ENCODE measurements around the gene TSTD1.

The TSTD1 gene, protein sequence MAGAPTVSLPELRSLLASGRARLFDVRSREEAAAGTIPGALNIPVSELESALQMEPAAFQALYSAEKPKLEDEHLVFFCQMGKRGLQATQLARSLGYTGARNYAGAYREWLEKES

GRCh38 chr1:161038523-161039153, at the start of gene TSTD1:
TSS of gene TSTD1 (minus strand) at chr1:161038964. CDS start at chr1:161038889, 75 bp downstream.
- peaks cover 30% of the 10 kb centered on the region for H3K36me3 Mint-ChIP-seq (ENCODE audit: insufficient read depth)
- DNase-seq (ENCODE audit: low spot score in 2 of 2) (peak; percentile 73 to 77), ATAC-seq (replicated peaks; ENCODE audit: extremely low read depth, poor library complexity, severe bottlenecking) (peak; percentile 90)
- H3K27me3 Mint-ChIP-seq = no peaks in the 10 kb centered on the region
- H3K4me3 Mint-ChIP-seq = peak within 1 kb of the TSS; percentile 92
- H3K4me1 Mint-ChIP-seq = peaks cover 32% of the 10 kb centered on the region
- peak within 1 kb of the TSS; percentile 87 for H3K27ac Mint-ChIP-seq (ENCODE audit: low read depth)
- no peaks in the 10 kb centered on the region for H3K9me3 Mint-ChIP-seq

DNA sequence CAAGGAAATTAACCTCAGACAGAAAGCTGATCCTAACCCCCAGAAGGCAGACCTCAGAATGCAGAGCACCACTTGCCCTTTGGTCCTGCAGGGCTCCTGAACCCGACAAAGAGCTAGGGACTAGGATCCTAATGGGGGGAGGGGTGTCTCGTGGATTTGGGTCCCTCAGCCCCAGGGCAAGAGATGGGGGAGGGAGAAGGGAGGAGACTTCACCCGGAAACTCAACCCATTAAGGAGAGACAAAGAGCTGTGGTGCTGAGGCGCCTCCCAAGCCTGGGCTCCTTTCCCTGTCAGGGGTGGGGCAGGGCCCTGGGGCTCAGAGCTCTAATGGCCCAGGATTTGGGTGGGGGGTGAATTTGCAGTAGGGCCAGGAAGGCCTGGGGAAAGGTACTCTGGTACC, 47.7 kb upstream of the TSTD1 start:
- no peaks in the 10 kb centered on the region for H3K9me3 Mint-ChIP-seq
- H3K4me3 Mint-ChIP-seq = no peak overlapping the region
- no peaks in the 10 kb centered on the region for H3K4me1 Mint-ChIP-seq
- ATAC-seq (replicated peaks; ENCODE audit: extremely low read depth, poor library complexity, severe bottlenecking) = no peak
- H3K27me3 Mint-ChIP-seq = no peaks in the 10 kb centered on the region
- no peaks in the 10 kb centered on the region for H3K36me3 Mint-ChIP-seq (ENCODE audit: insufficient read depth)
- no peak overlapping the region for H3K27ac Mint-ChIP-seq (ENCODE audit: low read depth)
- DNase-seq (ENCODE audit: low spot score in 2 of 2) = no peak

DNA sequence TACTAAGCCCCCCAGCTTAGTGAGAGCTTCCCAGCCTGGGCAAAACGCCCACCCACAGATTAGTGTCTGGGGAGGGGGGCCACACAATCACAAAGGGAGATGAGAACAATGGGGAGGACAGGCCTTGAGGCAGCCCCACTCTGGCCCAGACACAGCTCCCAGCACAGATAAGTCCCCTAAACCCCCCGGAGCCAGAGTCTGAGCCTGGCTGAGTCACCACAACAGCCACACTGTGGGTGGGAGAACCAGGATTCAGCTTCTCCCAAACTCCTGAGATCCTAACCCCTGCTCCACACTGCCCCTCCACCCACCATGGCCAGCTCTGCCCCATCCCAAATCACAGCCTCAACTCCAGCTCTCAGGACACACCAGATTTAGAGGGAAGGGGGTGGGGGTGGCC, 46.4 kb upstream of the TSTD1 start:
- no peak for ATAC-seq (replicated peaks; ENCODE audit: extremely low read depth, poor library complexity, severe bottlenecking)
- Mint-ChIP-seq H3K27ac (ENCODE audit: low read depth) (no peak overlapping the region), H3K9me3 (no peaks in the 10 kb centered on the region), H3K4me1 (no peaks in the 10 kb centered on the region), H3K4me3 (no peak overlapping the region), H3K36me3 (ENCODE audit: insufficient read depth) (no peaks in the 10 kb centered on the region), H3K27me3 (no peaks in the 10 kb centered on the region)
- no peak for DNase-seq (ENCODE audit: low spot score in 2 of 2)

- Mint-ChIP-seq H3K27me3 (no peaks in the 10 kb centered on the region), H3K9me3 (no peaks in the 10 kb centered on the region), H3K4me1 (no peaks in the 10 kb centered on the region), H3K4me3 (no peak overlapping the region), H3K27ac (ENCODE audit: low read depth) (no peak overlapping the region), H3K36me3 (ENCODE audit: insufficient read depth) (no peaks in the 10 kb centered on the region)
- no peak for DNase-seq (ENCODE audit: low spot score in 2 of 2)
- ATAC-seq (replicated peaks; ENCODE audit: extremely low read depth, poor library complexity, severe bottlenecking) = no peak
These were observed 45.8 kb upstream of the TSTD1 start for GRCh38 chr1:161084597-161084988.

DNA sequence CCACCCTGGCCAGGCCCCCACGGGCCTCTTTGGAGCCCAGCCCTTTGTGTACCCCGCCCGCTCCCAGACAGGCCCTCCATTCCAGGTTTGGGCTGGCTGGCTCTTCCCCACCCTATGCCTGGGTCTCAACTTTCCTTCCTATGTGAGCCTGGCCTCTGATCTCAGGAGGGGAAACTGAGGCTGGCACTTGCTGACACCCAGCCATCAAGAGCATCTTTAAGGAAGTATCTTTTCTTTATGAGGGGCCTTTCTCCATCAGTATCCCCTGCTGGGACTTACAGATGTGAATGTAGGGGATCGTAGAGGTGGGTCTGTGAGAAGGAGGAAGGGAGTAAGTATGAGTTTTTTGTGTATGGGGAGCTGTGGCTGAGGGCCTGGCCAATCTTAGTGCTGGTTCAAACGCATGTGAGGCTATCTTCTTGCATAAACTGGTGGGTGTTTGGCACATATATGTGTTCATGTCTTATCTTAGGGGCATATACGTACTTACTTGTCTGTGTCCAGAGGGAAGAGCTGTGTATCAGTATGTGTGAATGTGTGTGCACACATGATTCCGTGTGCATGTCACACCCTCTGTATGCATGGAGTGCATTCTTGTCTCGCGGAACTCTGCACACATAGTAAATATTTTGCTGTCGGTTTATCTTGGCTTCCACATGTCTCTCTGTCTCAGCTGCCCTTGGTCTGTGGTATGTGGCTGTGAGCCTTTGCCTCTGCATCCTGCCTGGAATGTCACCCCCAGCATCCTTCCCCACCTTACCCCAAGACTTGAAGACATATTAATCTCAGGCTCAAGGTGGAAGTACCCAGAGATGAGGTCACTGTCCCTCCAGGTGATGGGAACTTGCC, 45.2 kb upstream of the TSTD1 start:
- no peak overlapping the region for H3K4me3 Mint-ChIP-seq
- H3K27ac Mint-ChIP-seq (ENCODE audit: low read depth) = no peak overlapping the region
- DNase-seq (ENCODE audit: low spot score in 2 of 2) (no peak), ATAC-seq (replicated peaks; ENCODE audit: extremely low read depth, poor library complexity, severe bottlenecking) (no peak)
- H3K36me3 Mint-ChIP-seq (ENCODE audit: insufficient read depth) = no peaks in the 10 kb centered on the region
- no peaks in the 10 kb centered on the region for H3K4me1 Mint-ChIP-seq
- no peaks in the 10 kb centered on the region for H3K27me3 Mint-ChIP-seq
- H3K9me3 Mint-ChIP-seq = no peaks in the 10 kb centered on the region

GRCh38 chr1:161082996-161083747, 44.4 kb upstream of the TSTD1 start:
- ATAC-seq (replicated peaks; ENCODE audit: extremely low read depth, poor library complexity, severe bottlenecking) (no peak), DNase-seq (ENCODE audit: low spot score in 2 of 2) (no peak)
- Mint-ChIP-seq H3K4me1 (no peaks in the 10 kb centered on the region), H3K27ac (ENCODE audit: low read depth) (no peak overlapping the region), H3K36me3 (ENCODE audit: insufficient read depth) (no peaks in the 10 kb centered on the region), H3K27me3 (no peaks in the 10 kb centered on the region), H3K9me3 (no peaks in the 10 kb centered on the region), H3K4me3 (no peak overlapping the region)

DNA sequence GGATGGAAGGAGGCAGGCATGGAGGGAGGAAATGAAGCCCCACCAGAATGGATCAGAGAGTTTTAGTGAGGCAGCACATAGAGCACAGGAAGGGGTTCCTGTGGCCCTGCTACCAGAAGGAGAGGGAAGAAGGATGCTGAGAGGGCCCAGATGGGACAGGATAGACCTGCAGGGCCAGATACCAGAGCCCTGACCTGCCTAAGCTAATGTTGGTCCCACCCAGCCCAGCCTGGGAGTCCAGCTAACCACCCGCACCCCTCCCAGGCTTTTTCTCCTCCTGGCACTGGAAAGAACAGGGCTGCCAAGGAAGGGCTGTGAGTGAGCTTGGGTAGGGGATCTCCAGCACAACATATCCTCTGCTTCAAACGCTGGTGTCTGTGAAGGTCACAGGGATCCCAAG, 43.7 kb upstream of the TSTD1 start:
- ATAC-seq (replicated peaks; ENCODE audit: extremely low read depth, poor library complexity, severe bottlenecking) (no peak), DNase-seq (ENCODE audit: low spot score in 2 of 2) (no peak)
- no peaks in the 10 kb centered on the region for H3K36me3 Mint-ChIP-seq (ENCODE audit: insufficient read depth)
- no peaks in the 10 kb centered on the region for H3K9me3 Mint-ChIP-seq
- no peak overlapping the region for H3K4me3 Mint-ChIP-seq
- H3K27me3 Mint-ChIP-seq = no peaks in the 10 kb centered on the region
- H3K4me1 Mint-ChIP-seq = no peaks in the 10 kb centered on the region
- no peak overlapping the region for H3K27ac Mint-ChIP-seq (ENCODE audit: low read depth)

GRCh38 chr1:161081519-161081918, 42.8 kb upstream of the TSTD1 start:
- Mint-ChIP-seq H3K9me3 (no peaks in the 10 kb centered on the region), H3K27me3 (no peaks in the 10 kb centered on the region)

GRCh38 chr1:161080441-161081405, 42.0 kb upstream of the TSTD1 start:
- DNase-seq (ENCODE audit: low spot score in 2 of 2) = no peak
- no peak overlapping the region for H3K27ac Mint-ChIP-seq (ENCODE audit: low read depth)

More at GRCh38 chr1:161081519-161081918, 42.8 kb upstream of the TSTD1 start:
- Mint-ChIP-seq H3K27ac (ENCODE audit: low read depth) (no peak overlapping the region), H3K4me1 (no peaks in the 10 kb centered on the region), H3K36me3 (ENCODE audit: insufficient read depth) (no peaks in the 10 kb centered on the region), H3K4me3 (no peak overlapping the region)
- DNase-seq (ENCODE audit: low spot score in 2 of 2) (no peak), ATAC-seq (replicated peaks; ENCODE audit: extremely low read depth, poor library complexity, severe bottlenecking) (no peak)

GRCh38 chr1:161079436-161080110, 40.8 kb upstream of the TSTD1 start:
- no peak for ATAC-seq (replicated peaks; ENCODE audit: extremely low read depth, poor library complexity, severe bottlenecking)
- Mint-ChIP-seq H3K4me3 (no peak overlapping the region), H3K27ac (ENCODE audit: low read depth) (no peak overlapping the region)

More at GRCh38 chr1:161080441-161081405, 42.0 kb upstream of the TSTD1 start:
- Mint-ChIP-seq H3K27me3 (no peaks in the 10 kb centered on the region), H3K9me3 (no peaks in the 10 kb centered on the region), H3K36me3 (ENCODE audit: insufficient read depth) (no peaks in the 10 kb centered on the region), H3K4me1 (no peaks in the 10 kb centered on the region), H3K4me3 (no peak overlapping the region)
- ATAC-seq (replicated peaks; ENCODE audit: extremely low read depth, poor library complexity, severe bottlenecking) = no peak

DNA sequence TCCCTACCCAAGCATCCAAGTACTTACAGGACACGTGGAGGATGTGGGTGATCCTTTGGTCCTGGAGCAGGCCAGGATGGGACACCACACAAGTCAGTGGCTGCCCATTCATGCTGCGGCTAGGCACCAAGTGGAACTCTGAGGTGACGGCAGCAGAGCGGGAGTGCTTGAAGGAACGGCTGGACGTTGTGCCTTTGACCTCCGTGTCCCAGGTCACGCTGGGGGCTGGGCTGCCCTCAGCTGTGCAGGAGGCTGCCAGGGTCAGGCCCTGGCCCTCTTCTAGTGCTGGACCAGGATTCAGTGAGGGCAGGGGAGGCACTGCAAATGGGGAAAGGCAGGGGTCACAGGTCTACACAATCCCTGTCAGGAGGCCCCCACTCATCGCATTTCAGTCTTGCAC, 38.7 kb upstream of the TSTD1 start:
- H3K4me1 Mint-ChIP-seq = peaks cover 6% of the 10 kb centered on the region
- no peaks in the 10 kb centered on the region for H3K9me3 Mint-ChIP-seq
- DNase-seq (ENCODE audit: low spot score in 2 of 2) (no peak), ATAC-seq (replicated peaks; ENCODE audit: extremely low read depth, poor library complexity, severe bottlenecking) (no peak)
- H3K4me3 Mint-ChIP-seq = no peak overlapping the region
- no peaks in the 10 kb centered on the region for H3K36me3 Mint-ChIP-seq (ENCODE audit: insufficient read depth)
- no peak overlapping the region for H3K27ac Mint-ChIP-seq (ENCODE audit: low read depth)
- no peaks in the 10 kb centered on the region for H3K27me3 Mint-ChIP-seq

More at GRCh38 chr1:161079436-161080110, 40.8 kb upstream of the TSTD1 start:
- no peaks in the 10 kb centered on the region for H3K9me3 Mint-ChIP-seq
- no peak for DNase-seq (ENCODE audit: low spot score in 2 of 2)
- no peaks in the 10 kb centered on the region for H3K4me1 Mint-ChIP-seq
- H3K27me3 Mint-ChIP-seq = no peaks in the 10 kb centered on the region
- no peaks in the 10 kb centered on the region for H3K36me3 Mint-ChIP-seq (ENCODE audit: insufficient read depth)

All from central memory CD8-positive, alpha-beta T cell (primary cell).